Coronary artery (tissue), 2 donors: ENCODE measurements around the gene PUM1.

ENCODE experiments used
- DNase-seq: peaks from one replicate; pipeline ENCODE4 v3.0.0-alpha.2; 2017; ENCODE audit warnings: low spot score
- H3K27ac ChIP-seq, 2 donors: fragments of 200-600 bp; sonication (generic); one replicate each; pipeline ENCODE4 v1.5.1; 2016 to 2019
- H3K4me3 ChIP-seq: fragments of 200-600 bp; sonication (generic); 2 replicates; pipeline ENCODE4 v1.5.1; 2016; ENCODE audit warnings: mild to moderate bottlenecking, moderate library complexity
- CTCF ChIP-seq: fragments of 200-600 bp; sonication (generic); IDR thresholded peaks from one replicate; pipeline ENCODE4 v1.5.1; 2019; ENCODE audit warnings: antibody characterized with exemption

PUM1 gene

GRCh38 chr1:30964706-30965105 is 100.8 kb downstream of the PUM1 start:
- DNase-seq = no peak
- no peak for TF ChIP-seq CTCF
- H3K27ac ChIP-seq = peak overlapping the region; percentile 1 to 19
- H3K4me3 ChIP-seq = no peak overlapping the region

GRCh38 chr1:30962609-30963508 is 102.7 kb downstream of the PUM1 start:
- no peak for TF ChIP-seq CTCF
- no peak for DNase-seq
- H3K4me3 ChIP-seq = no peak overlapping the region
- no peak overlapping the region for H3K27ac ChIP-seq

GRCh38 chr1:30957560-30958222 is 107.8 kb downstream of the PUM1 start:
- TF ChIP-seq CTCF = no peak
- DNase-seq = no peak
- Histone ChIP-seq H3K27ac (no peak overlapping the region), H3K4me3 (no peak overlapping the region)

GRCh38 chr1:30955448-30956015 is 110.0 kb downstream of the PUM1 start:
- H3K27ac ChIP-seq = no peak overlapping the region
- DNase-seq = no peak
- no peak for TF ChIP-seq CTCF
- H3K4me3 ChIP-seq = no peak overlapping the region

- DNase-seq = no peak
These were observed 111.8 kb downstream of the PUM1 start for GRCh38 chr1:30953685-30954084.

GRCh38 chr1:30952098-30952497 is 113.4 kb downstream of the PUM1 start:
- DNase-seq = no peak
- TF ChIP-seq CTCF = no peak
- Histone ChIP-seq H3K4me3 (no peak overlapping the region), H3K27ac (no peak overlapping the region)

More at GRCh38 chr1:30953685-30954084, 111.8 kb downstream of the PUM1 start:
- TF ChIP-seq CTCF = no peak
- no peak overlapping the region for H3K27ac ChIP-seq
- H3K4me3 ChIP-seq = no peak overlapping the region
